Transverse colon (tissue), 4 donors: ENCODE measurements around the gene CACNA2D2.

Experiments used
- CTCF ChIP-seq, 5 experiments: fragments of 200-600 bp in 3 of 5; fragments of 450-650 bp in 2 of 5; sonication (generic) in 3 of 5; IDR thresholded peaks; 1 replicate in 2 of 5; 2 replicates in 3 of 5; pipeline ENCODE4 v1.5.1; 2016 to 2017; ENCODE audit warnings: antibody characterized with exemption in 5 of 5, inconsistent platforms in 3 of 5, mild to moderate bottlenecking in 2 of 5, moderate library complexity in 1 of 5
- POLR2AphosphoS5 ChIP-seq, 3 donors: sonication (generic); formaldehyde crosslinking; IDR thresholded peaks; one replicate each; pipeline ENCODE4 v1.6.1; 2016; ENCODE audit warnings: antibody characterized with exemption in 3 of 3

- TF ChIP-seq CTCF (IDR thresholded peaks at IDR 0.05) (no peak), POLR2AphosphoS5 (IDR thresholded peaks at IDR 0.05) (no peak)
These were observed 185.3 kb downstream of the CACNA2D2 start for GRCh38 chr3:50318163-50318562.
